ENCODE results near the gene DSCAML1.

The DSCAML1 gene

GRCh38 chr11:117481885-117482284 is 315.1 kb downstream of the DSCAML1 start:
- H3K36me3 ChIP-seq (replicated peaks), result no peaks in the 10 kb centered on the region
- H3K4me3 ChIP-seq (ENCODE audit: low read depth, low read length), result no peak overlapping the region
- in situ Hi-C loops (cut with HindIII; ENCODE audit: low pct_ligation_motif_present, low sequenced_read_pairs), result no loop called here
- no peak for DNase-seq
- H3K27ac ChIP-seq, result no peak overlapping the region
- H3K27me3 ChIP-seq (replicated peaks), result no peaks in the 10 kb centered on the region
- TF ChIP-seq, protein P1, sequence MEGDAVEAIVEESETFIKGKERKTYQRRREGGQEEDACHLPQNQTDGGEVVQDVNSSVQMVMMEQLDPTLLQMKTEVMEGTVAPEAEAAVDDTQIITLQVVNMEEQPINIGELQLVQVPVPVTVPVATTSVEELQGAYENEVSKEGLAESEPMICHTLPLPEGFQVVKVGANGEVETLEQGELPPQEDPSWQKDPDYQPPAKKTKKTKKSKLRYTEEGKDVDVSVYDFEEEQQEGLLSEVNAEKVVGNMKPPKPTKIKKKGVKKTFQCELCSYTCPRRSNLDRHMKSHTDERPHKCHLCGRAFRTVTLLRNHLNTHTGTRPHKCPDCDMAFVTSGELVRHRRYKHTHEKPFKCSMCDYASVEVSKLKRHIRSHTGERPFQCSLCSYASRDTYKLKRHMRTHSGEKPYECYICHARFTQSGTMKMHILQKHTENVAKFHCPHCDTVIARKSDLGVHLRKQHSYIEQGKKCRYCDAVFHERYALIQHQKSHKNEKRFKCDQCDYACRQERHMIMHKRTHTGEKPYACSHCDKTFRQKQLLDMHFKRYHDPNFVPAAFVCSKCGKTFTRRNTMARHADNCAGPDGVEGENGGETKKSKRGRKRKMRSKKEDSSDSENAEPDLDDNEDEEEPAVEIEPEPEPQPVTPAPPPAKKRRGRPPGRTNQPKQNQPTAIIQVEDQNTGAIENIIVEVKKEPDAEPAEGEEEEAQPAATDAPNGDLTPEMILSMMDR (IDR thresholded peaks at IDR 0.05; ENCODE audit: low read depth, low read length, missing control alignments), result no peak

- TF ChIP-seq, protein P1 (IDR thresholded peaks at IDR 0.05; ENCODE audit: low read depth, low read length, missing control alignments), result no peak
Measured at GRCh38 chr11:117481036-117481435, 316.0 kb downstream of the DSCAML1 start.

DNA sequence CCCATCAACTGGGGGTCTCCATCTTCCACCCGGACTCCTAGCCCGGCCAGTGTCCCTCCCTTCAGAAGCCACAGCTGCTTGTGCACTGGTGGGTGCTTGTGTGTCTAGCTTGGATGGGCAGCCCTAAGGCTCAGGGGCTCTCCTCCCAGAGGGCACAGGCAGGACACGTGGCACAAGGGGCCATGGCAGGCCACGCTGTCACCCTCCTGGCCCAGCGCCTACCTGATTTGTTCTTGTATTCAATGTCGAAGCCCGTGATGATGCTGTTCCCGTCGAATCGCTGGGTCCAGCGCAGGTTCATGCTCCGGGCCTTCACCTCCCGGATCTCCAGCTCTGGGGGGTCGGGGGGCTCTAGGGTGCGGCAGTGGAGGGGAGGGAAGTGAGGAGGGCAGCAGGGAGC is 316.8 kb downstream of the DSCAML1 start:
- no peak for DNase-seq
- in situ Hi-C loops (cut with HindIII; ENCODE audit: low pct_ligation_motif_present, low sequenced_read_pairs), result no loop called here
- no peaks in the 10 kb centered on the region for H3K27me3 ChIP-seq (replicated peaks)
- TF ChIP-seq, protein P1 (IDR thresholded peaks at IDR 0.05; ENCODE audit: low read depth, low read length, missing control alignments), result no peak
- no peaks in the 10 kb centered on the region for H3K36me3 ChIP-seq (replicated peaks)
- no peak overlapping the region for H3K27ac ChIP-seq
- H3K4me3 ChIP-seq (ENCODE audit: low read depth, low read length), result no peak overlapping the region

More at GRCh38 chr11:117481036-117481435, 316.0 kb downstream of the DSCAML1 start:
- H3K27ac ChIP-seq, result no peak overlapping the region
- H3K4me3 ChIP-seq (ENCODE audit: low read depth, low read length), result no peak overlapping the region
- H3K27me3 ChIP-seq (replicated peaks), result no peaks in the 10 kb centered on the region
- no peaks in the 10 kb centered on the region for H3K36me3 ChIP-seq (replicated peaks)
- in situ Hi-C loops (cut with HindIII; ENCODE audit: low pct_ligation_motif_present, low sequenced_read_pairs), result no loop called here
- DNase-seq, result no peak

- no peak for DNase-seq
Measured at GRCh38 chr11:117479372-117479771, 317.6 kb downstream of the DSCAML1 start.

DNA sequence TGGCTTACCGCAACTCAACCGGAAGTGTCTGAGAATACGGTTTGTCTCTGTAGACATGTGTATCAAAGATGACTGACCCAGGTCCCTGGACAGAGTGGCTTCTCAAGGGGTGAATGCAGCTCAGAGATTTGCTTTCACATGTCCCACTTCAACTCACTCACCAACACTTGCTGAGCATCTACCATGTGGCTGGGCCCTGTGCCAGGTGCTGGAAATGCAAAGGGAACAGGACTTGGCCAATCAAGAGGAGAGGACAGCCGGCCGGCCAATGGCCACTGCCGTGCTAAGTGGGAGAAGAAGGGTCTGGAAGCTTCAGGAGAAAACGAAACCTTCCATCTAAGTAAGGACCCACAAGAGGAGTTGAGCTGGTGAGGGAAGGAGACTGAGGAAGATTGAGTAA is 318.1 kb downstream of the DSCAML1 start:
- no peak overlapping the region for H3K27ac ChIP-seq
- H3K27me3 ChIP-seq (replicated peaks), result peaks cover 2% of the 10 kb centered on the region
- TF ChIP-seq, protein P1 (IDR thresholded peaks at IDR 0.05; ENCODE audit: low read depth, low read length, missing control alignments), result no peak
- no peak overlapping the region for H3K4me3 ChIP-seq (ENCODE audit: low read depth, low read length)
- H3K36me3 ChIP-seq (replicated peaks), result no peaks in the 10 kb centered on the region
- DNase-seq, result no peak
- in situ Hi-C loops (cut with HindIII; ENCODE audit: low pct_ligation_motif_present, low sequenced_read_pairs), result no loop called here

More at GRCh38 chr11:117479372-117479771, 317.6 kb downstream of the DSCAML1 start:
- TF ChIP-seq, protein P1 (IDR thresholded peaks at IDR 0.05; ENCODE audit: low read depth, low read length, missing control alignments), result no peak
- in situ Hi-C loops (cut with HindIII; ENCODE audit: low pct_ligation_motif_present, low sequenced_read_pairs), result no loop called here
- no peaks in the 10 kb centered on the region for H3K36me3 ChIP-seq (replicated peaks)
- H3K27me3 ChIP-seq (replicated peaks), result peaks cover 2% of the 10 kb centered on the region
- H3K4me3 ChIP-seq (ENCODE audit: low read depth, low read length), result no peak overlapping the region
- H3K27ac ChIP-seq, result no peak overlapping the region

DNA sequence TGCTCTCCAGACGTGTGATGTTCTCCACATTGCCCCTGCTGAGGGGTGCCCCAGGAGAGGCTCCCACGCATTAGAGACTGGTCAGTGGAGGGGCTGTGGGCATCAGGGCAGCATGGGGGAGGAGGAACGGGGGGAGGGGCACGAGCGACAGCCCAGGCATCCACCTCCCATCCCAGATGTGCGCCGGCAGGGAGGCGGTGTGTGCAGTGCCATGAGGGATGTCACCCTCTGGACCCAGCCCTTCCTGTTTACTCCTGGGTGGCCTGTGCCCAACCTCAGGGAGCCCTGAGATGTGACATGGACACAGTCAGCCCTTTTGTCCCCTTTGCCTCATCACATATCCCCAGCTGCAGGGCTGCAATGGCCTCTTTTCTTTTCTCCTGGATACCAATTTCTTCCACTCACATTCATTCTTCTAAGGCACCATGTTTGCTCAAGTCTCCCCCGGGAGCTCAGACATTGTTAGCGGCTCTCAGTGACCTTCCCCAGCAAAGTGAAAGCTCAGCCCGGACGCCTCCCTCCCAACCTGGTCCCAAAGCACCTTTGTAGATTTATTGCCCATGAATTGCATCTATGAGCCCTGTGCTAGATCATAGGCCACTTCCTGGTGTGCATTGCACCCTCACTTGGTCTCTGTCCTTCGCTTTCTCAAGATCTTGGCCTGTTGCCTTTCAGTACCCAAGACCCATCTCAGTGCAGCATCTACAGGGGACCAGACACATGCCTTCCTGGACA is 318.7 kb downstream of the DSCAML1 start:
- H3K4me3 ChIP-seq (ENCODE audit: low read depth, low read length), result no peak overlapping the region
- no peak for DNase-seq
- TF ChIP-seq, protein P1 (IDR thresholded peaks at IDR 0.05; ENCODE audit: low read depth, low read length, missing control alignments), result no peak
- H3K27me3 ChIP-seq (replicated peaks), result peaks cover 2% of the 10 kb centered on the region
- H3K36me3 ChIP-seq (replicated peaks), result no peaks in the 10 kb centered on the region
- H3K27ac ChIP-seq, result no peak overlapping the region
- in situ Hi-C loops (cut with HindIII; ENCODE audit: low pct_ligation_motif_present, low sequenced_read_pairs), result no loop called here

Measured in brain microvascular endothelial cell (primary cell).